Chondrocyte (in vitro differentiated cells): ENCODE results near the gene CRIP3. TPM values are rescaled to one million over a fixed set of nuclear protein-coding genes. Genes with fewer than 3 reads are reported as not detected.

Experiments
- DNase-seq: peaks from one replicate; pipeline ENCODE4 v3.0.0; 2021; ENCODE audit warnings: mixed read lengths, low spot score
- H3K27ac Mint-ChIP-seq: one replicate; pipeline ENCODE4 v1.8.0; 2021; ENCODE audit warnings: mild to moderate bottlenecking, moderate library complexity, mixed read lengths; ENCODE audit not compliant: unreplicated experiment
- H3K27me3 Mint-ChIP-seq: 2 replicates; pipeline ENCODE4 v1.8.0; 2021; ENCODE audit warnings: low read depth, mixed read lengths
- H3K36me3 Mint-ChIP-seq: 2 replicates; pipeline ENCODE4 v1.8.0; 2021; ENCODE audit warnings: low read depth, mixed read lengths
- H3K4me1 Mint-ChIP-seq: 2 replicates; pipeline ENCODE4 v1.8.0; 2021; ENCODE audit warnings: low read depth, mild to moderate bottlenecking, mixed read lengths
- H3K4me3 Mint-ChIP-seq: one replicate; pipeline ENCODE4 v1.8.0; 2021; ENCODE audit warnings: mild to moderate bottlenecking, moderate library complexity, mixed read lengths; ENCODE audit not compliant: unreplicated experiment
- H3K9me3 Mint-ChIP-seq: 2 replicates; pipeline ENCODE4 v1.8.0; 2021; ENCODE audit warnings: low read depth, mixed read lengths
- total RNA-seq: library from RNA; stranded (reverse); gene quantifications from 3 replicates; pipeline ENCODE4 v1.2.1, GENCODE V29; 2021
- TF ChIP-seq, protein P1 (sequence below): fragments of 200-600 bp; sonication (generic); IDR thresholded peaks from 2 replicates; pipeline ENCODE4 v1.5.0; 2021; ENCODE audit warnings: antibody characterized with exemption, mild to moderate bottlenecking, moderate library complexity

CRIP3 gene
- total RNA-seq, 1 donor from 2014 or later: 0.47 TPM

DNA sequence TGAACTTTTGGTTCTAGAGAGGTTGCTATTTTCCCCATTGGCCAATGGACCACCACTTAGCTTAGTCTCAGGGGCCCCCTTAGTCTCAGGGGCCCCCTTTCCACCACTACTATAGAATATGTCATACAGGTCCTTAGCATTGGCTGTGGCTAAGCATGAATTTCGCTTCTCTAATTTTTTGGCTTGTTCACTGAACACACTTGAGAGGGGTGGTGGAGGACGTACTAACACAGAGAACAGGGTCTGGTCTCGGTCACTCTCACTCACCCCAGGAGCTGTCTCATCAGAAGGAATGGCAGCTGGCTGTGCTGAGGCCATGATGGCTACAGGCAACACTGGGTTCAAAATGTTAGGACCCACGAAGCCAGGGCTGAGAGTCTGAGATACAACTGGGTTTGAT lies 30.5 kb upstream of the CRIP3 start:
- TF ChIP-seq, protein P1, sequence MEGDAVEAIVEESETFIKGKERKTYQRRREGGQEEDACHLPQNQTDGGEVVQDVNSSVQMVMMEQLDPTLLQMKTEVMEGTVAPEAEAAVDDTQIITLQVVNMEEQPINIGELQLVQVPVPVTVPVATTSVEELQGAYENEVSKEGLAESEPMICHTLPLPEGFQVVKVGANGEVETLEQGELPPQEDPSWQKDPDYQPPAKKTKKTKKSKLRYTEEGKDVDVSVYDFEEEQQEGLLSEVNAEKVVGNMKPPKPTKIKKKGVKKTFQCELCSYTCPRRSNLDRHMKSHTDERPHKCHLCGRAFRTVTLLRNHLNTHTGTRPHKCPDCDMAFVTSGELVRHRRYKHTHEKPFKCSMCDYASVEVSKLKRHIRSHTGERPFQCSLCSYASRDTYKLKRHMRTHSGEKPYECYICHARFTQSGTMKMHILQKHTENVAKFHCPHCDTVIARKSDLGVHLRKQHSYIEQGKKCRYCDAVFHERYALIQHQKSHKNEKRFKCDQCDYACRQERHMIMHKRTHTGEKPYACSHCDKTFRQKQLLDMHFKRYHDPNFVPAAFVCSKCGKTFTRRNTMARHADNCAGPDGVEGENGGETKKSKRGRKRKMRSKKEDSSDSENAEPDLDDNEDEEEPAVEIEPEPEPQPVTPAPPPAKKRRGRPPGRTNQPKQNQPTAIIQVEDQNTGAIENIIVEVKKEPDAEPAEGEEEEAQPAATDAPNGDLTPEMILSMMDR: no peak
- Mint-ChIP-seq H3K4me3 (no peak overlapping the region), H3K4me1 (no peaks in the 10 kb centered on the region), H3K27me3 (no peaks in the 10 kb centered on the region), H3K36me3 (peaks cover 45% of the 10 kb centered on the region), H3K9me3 (no peaks in the 10 kb centered on the region), H3K27ac (no peak overlapping the region)
- no peak for DNase-seq

DNA sequence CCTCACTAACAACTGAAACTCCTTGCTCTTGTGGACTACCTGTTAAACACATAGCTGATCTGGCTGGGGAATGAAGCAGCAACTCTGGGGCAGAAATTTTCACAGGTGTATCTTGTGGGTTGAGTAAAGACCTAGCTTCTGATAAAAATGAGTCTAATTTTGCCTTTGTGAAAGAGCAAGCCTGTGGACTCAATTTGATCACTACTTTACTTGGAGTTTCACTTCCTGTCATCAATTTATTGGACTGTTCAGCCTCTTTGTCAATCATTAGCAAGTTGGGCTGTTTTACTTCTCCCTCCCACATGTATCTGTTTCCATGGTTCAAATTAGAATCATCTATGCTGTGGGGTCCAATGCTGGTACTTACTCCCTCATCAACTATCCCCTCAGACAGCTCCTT lies 29.6 kb upstream of the CRIP3 start:
- TF ChIP-seq, protein P1: no peak
- Mint-ChIP-seq H3K27me3 (no peaks in the 10 kb centered on the region), H3K4me3 (no peak overlapping the region), H3K36me3 (peaks cover 43% of the 10 kb centered on the region), H3K27ac (no peak overlapping the region), H3K4me1 (no peaks in the 10 kb centered on the region), H3K9me3 (no peaks in the 10 kb centered on the region)
- DNase-seq: no peak

DNA sequence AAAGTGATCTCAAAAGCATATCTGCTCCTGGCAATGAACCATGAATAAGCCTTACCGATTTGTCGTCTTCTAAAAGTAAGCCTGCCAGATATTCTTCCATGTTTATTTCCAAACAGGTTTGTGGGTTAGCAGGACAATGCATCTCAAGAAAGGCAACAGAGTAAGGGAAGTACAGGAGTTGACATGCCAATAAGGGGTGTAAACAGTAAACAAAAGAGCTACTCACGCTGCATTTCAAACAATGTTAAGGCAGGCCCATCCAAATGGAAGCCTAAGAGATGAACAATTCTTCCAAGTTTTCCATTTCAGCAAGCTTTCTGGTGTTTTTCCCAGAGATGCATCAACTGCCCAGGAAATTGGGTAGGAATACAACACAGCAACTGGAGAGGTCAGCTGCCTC lies 27.8 kb upstream of the CRIP3 start:
- H3K27me3 Mint-ChIP-seq: no peaks in the 10 kb centered on the region
- H3K4me1 Mint-ChIP-seq: no peaks in the 10 kb centered on the region
- H3K4me3 Mint-ChIP-seq: no peak overlapping the region
- no peak overlapping the region for H3K27ac Mint-ChIP-seq
- TF ChIP-seq, protein P1: no peak
- H3K36me3 Mint-ChIP-seq: peaks cover 30% of the 10 kb centered on the region
- H3K9me3 Mint-ChIP-seq: no peaks in the 10 kb centered on the region
- DNase-seq: no peak

DNA sequence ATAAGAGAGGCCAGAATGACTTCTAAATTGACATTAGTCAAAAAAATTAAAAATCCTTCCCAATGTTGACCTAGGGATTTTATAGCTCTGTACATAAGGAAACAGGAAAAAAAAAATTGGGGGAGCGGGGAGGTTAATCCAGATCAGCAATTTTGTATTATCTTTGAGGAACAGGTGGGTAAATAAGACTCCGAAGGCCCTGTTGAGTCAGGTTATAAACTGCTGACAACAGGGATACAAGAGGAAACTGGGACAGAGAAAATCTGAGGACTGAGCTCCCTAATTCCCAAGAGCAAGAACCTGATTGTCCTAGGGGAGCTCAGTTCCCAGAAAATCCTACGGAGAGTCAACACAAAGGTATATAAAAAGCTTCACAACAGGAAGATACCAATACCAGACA lies 26.8 kb upstream of the CRIP3 start:
- peaks cover 24% of the 10 kb centered on the region for H3K36me3 Mint-ChIP-seq

DNA sequence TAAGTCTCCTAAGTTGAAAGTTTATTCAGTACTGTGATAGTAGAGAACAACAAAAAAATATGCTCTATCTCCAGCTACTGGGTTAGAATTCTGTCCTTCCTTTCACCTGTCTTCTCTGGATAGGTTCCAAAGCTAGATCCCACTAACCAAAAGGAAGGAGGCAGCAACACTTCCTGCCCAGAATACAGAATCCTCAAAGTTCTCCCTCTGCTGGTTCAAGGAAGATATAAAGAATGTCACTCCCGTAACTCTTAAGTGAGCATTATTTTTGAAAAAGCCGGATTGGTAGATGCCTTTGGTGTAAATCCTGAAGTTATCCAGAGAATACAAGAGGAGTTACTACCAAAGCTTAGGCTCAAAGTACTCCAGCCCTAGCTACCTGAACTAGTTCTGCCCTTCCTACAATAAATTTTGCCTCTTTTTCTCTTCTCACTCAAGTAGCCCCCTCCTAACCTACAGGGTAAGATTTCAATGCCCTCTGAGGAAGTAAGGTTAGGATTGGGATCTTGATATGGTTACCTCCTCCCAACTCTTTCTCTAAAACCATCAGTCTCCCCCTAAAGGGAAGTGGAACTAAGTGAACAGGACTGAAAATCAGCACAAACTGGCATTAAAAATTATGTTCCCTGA lies 26.0 kb upstream of the CRIP3 start:
- peaks cover 15% of the 10 kb centered on the region for H3K36me3 Mint-ChIP-seq
- TF ChIP-seq, protein P1: peak; percentile 86
- H3K27me3 Mint-ChIP-seq: no peaks in the 10 kb centered on the region
- H3K27ac Mint-ChIP-seq: no peak overlapping the region
- no peaks in the 10 kb centered on the region for H3K9me3 Mint-ChIP-seq
- no peak for DNase-seq
- H3K4me3 Mint-ChIP-seq: no peak overlapping the region
- H3K4me1 Mint-ChIP-seq: no peaks in the 10 kb centered on the region

More for the DNA sequence above, 26.8 kb upstream of the CRIP3 start:
- H3K27ac Mint-ChIP-seq: no peak overlapping the region
- no peak overlapping the region for H3K4me3 Mint-ChIP-seq
- H3K27me3 Mint-ChIP-seq: no peaks in the 10 kb centered on the region
- H3K9me3 Mint-ChIP-seq: no peaks in the 10 kb centered on the region
- no peak for DNase-seq
- H3K4me1 Mint-ChIP-seq: no peaks in the 10 kb centered on the region
- TF ChIP-seq, protein P1: no peak
